Measurements from ENCODE around the gene TMEM167A. TPM values are rescaled to one million over a fixed set of nuclear protein-coding genes. Genes with fewer than 3 reads are reported as not detected.

TMEM167A gene
- total and polyA plus RNA-seq, 2 of the 4 experiments (the other 2 are of a cell fraction), result 34.6 to 45.1 TPM

GRCh38 chr5:83072966-83073365, 4.2 kb downstream of the TMEM167A start:
- Histone ChIP-seq H3K27ac (ENCODE audit: insufficient read depth, low read length) (no peak overlapping the region), H3K79me1 (ENCODE audit: low read depth in 1 of 2, low read length in 2 of 2) (peaks cover 0 to 48% of the 10 kb centered on the region in 2 experiments; a peak in 2 of 4 replicates), H2AK5ac (ENCODE audit: low read depth, low read length) (no peak overlapping the region), H2BK20ac (ENCODE audit: low read depth, low read length) (no peak overlapping the region), H2BK120ac (ENCODE audit: low read depth, low read length) (no peak overlapping the region), H3K4me3 (ENCODE audit: insufficient read depth, low read depth, low read length) (no peak overlapping the region), H4K5ac (ENCODE audit: low read depth, low read length) (no peak overlapping the region), H3K9me3 (ENCODE audit: control insufficient read depth, insufficient read depth, low read length) (no peaks in the 10 kb centered on the region), H4K8ac (ENCODE audit: low read depth in 2 of 2, low read length in 2 of 2) (no peak overlapping the region), H2AFZ (replicated peaks; ENCODE audit: low read length, poor library complexity) (no peak overlapping the region), H3K4me1 (ENCODE audit: control insufficient read depth, insufficient read depth, low read length) (peaks cover 3% of the 10 kb centered on the region; the same call in 1 of the 2 replicates), H3K9ac (ENCODE audit: low read depth, low read length) (no peak overlapping the region), H3K18ac (ENCODE audit: low read depth, low read length) (no peak overlapping the region), H2AK9ac (replicated peaks; ENCODE audit: low read depth, low read length, poor library complexity) (no peak overlapping the region), H3K36me3 (ENCODE audit: control insufficient read depth, insufficient read depth, low read length) (no peaks in the 10 kb centered on the region), H2BK15ac (ENCODE audit: low read depth, low read length) (no peak overlapping the region), H2BK5ac (ENCODE audit: low read depth, low read length, poor library complexity, severe bottlenecking) (no peak overlapping the region), H3K56ac (ENCODE audit: extremely low read depth, insufficient read depth, low read length) (no peak overlapping the region), H3K4me2 (ENCODE audit: low read depth, low read length) (no peak overlapping the region), H3K14ac (replicated peaks; ENCODE audit: low read depth, low read length) (no peak overlapping the region), H3K4ac (ENCODE audit: low read depth, low read length) (no peak overlapping the region), H3K27me3 (ENCODE audit: control insufficient read depth, insufficient read depth, low read length) (no peaks in the 10 kb centered on the region), H3K9me1 (ENCODE audit: insufficient read depth, low read length) (no peaks in the 10 kb centered on the region), H3K23ac (ENCODE audit: low read depth, low read length) (no peak overlapping the region), H4K91ac (ENCODE audit: insufficient read depth, low read depth, low read length) (no peak overlapping the region), H4K20me1 (ENCODE audit: insufficient read depth, low read length) (peaks cover 40% of the 10 kb centered on the region)
- intact Hi-C loops (cut with micrococcal nuclease), result no loop called here
- TF ChIP-seq CHD1 (IDR thresholded peaks at IDR 0.05; ENCODE audit: low read depth, low read length) (no peak), RFX5 (IDR thresholded peaks at IDR 0.05; ENCODE audit: low read depth, low read length) (no peak), RCOR1 (IDR thresholded peaks at IDR 0.05; ENCODE audit: insufficient replicate concordance, low read length) (no peak), BHLHE40 (IDR thresholded peaks at IDR 0.05; ENCODE audit: low read depth, low read length) (no peak), MAFK (IDR thresholded peaks at IDR 0.05; ENCODE audit: low read depth, low read length) (no peak), NFE2L2 (IDR thresholded peaks at IDR 0.05; ENCODE audit: low read depth, low read length) (no peak), MAZ (IDR thresholded peaks at IDR 0.05; ENCODE audit: borderline replicate concordance, low read depth, low read length) (no peak), SMC3 (IDR thresholded peaks at IDR 0.05; ENCODE audit: low read depth, low read length) (no peak)
- dilution Hi-C loops (cut with HindIII; ENCODE audit: low sequenced_read_pairs, unreplicated experiment), result no loop called here
- BruUV-seq (replicated peaks), result no TSS peak
- no peak for ATAC-seq (ENCODE audit: low read depth)
- WGBS, 2 experiments (ENCODE audit: extremely low coverage in 2 of 2, insufficient read length in 1 of 2), result no CpG with 5 or more reads among the region's 6 CpGs
- POLR2A ChIA-PET (ENCODE audit: unreplicated experiment), result no interaction called here
- in situ Hi-C loops (cut with MboI; ENCODE audit: low sequenced_read_pairs), result loop anchor here (25.0 kb wide), 1 partner anchor 711 kb away; no protein-coding TSS in a partner anchor
- DNase-seq, result no peak
- CTCF ChIA-PET, result no interaction called here

Data from IMR-90 (cell line).